IMR-90 (cell line): ENCODE measurements around the gene PKIG. TPM values are rescaled to one million over a fixed set of nuclear protein-coding genes. Genes with fewer than 3 reads are reported as not detected.

Experiments used
- ATAC-seq: fragments of 200-7000 bp; cut with Tn5 transposase; 2 replicates; pipeline ENCODE4 v1.9.1; 2020; ENCODE audit warnings: low read depth, mild to moderate bottlenecking, moderate library complexity
- BruUV-seq: library from RNA; stranded (reverse); fragments of 400-500 nt; replicated peaks from 2 replicates; lab custom pipeline; 2021; lab: Mats Ljungman, UMichigan
- CTCF ChIA-PET: fragments of 300-600 bp; formaldehyde crosslinking; extraction: SDS; loops from one replicate; lab custom pipeline; 2021; ENCODE audit warnings: antibody characterized with exemption; lab: Yijun Ruan, JAX
- POLR2A ChIA-PET: fragments of 300-600 bp; sonication (Branson Sonifier 250); formaldehyde crosslinking; loops from one replicate; lab custom pipeline; 2022; ENCODE audit warnings: antibody characterized with exemption; ENCODE audit not compliant: unreplicated experiment; lab: Charles Lee
- DNase-seq: peaks from one replicate; pipeline ENCODE4 v3.0.0; 2013
- H2AFZ ChIP-seq: replicated peaks from 2 replicates; pipeline ENCODE3; 2013; ENCODE audit warnings: low read length, mild to moderate bottlenecking; ENCODE audit not compliant: poor library complexity
- H2AK5ac ChIP-seq: 2 replicates; pipeline ENCODE4 v1.6.1; 2013; ENCODE audit warnings: low read depth, low read length, inconsistent platforms
- H2AK9ac ChIP-seq: replicated peaks from 2 replicates; pipeline ENCODE3; 2013; ENCODE audit warnings: mild to moderate bottlenecking, low read depth, low read length, moderate library complexity; ENCODE audit not compliant: poor library complexity
- H2BK120ac ChIP-seq: 2 replicates; pipeline ENCODE4 v1.6.1; 2013; ENCODE audit warnings: low read depth, low read length, inconsistent platforms
- H2BK15ac ChIP-seq: 3 replicates; pipeline ENCODE4 v1.6.1; 2013; ENCODE audit warnings: low read depth, low read length, inconsistent platforms
- H2BK20ac ChIP-seq: 2 replicates; pipeline ENCODE4 v1.6.1; 2013; ENCODE audit warnings: low read depth, mild to moderate bottlenecking, inconsistent platforms, low read length, moderate library complexity
- H2BK5ac ChIP-seq: 2 replicates; pipeline ENCODE4 v1.6.1; 2013; ENCODE audit warnings: mild to moderate bottlenecking, low read depth, low read length, inconsistent platforms; ENCODE audit not compliant: poor library complexity, severe bottlenecking
- H3K14ac ChIP-seq: replicated peaks from 2 replicates; pipeline ENCODE4 v1.6.1; 2013; ENCODE audit warnings: low read depth, low read length, inconsistent platforms
- H3K18ac ChIP-seq: 2 replicates; pipeline ENCODE4 v1.6.1; 2013; ENCODE audit warnings: low read depth, low read length, control low read depth
- H3K23ac ChIP-seq: 2 replicates; pipeline ENCODE4 v1.6.1; 2013; ENCODE audit warnings: low read depth, low read length, inconsistent platforms
- H3K27ac ChIP-seq: 2 replicates; pipeline ENCODE4 v1.5.1; 2013; ENCODE audit warnings: mild to moderate bottlenecking, control low read depth, low read length; ENCODE audit not compliant: insufficient read depth
- H3K27me3 ChIP-seq: 2 replicates; pipeline ENCODE4 v1.6.1; 2013; ENCODE audit warnings: low read length; ENCODE audit not compliant: control insufficient read depth, insufficient read depth
- H3K36me3 ChIP-seq: 2 replicates; pipeline ENCODE4 v1.6.1; 2013; ENCODE audit warnings: low read length, mixed read lengths; ENCODE audit not compliant: control insufficient read depth, insufficient read depth
- H3K4ac ChIP-seq: 2 replicates; pipeline ENCODE4 v1.6.1; 2013; ENCODE audit warnings: low read depth, low read length, inconsistent platforms
- H3K4me1 ChIP-seq: 2 replicates; pipeline ENCODE4 v1.6.1; 2013; ENCODE audit warnings: low read length, mixed read lengths; ENCODE audit not compliant: control insufficient read depth, insufficient read depth
- H3K4me2 ChIP-seq: 2 replicates; pipeline ENCODE4 v1.6.1; 2013; ENCODE audit warnings: low read depth, mild to moderate bottlenecking, control low read depth, low read length, moderate library complexity
- H3K4me3 ChIP-seq: 2 replicates; pipeline ENCODE4 v1.5.1; 2013; ENCODE audit warnings: low read depth, mild to moderate bottlenecking, control low read depth, low read length, moderate library complexity; ENCODE audit not compliant: insufficient read depth
- H3K56ac ChIP-seq: 2 replicates; pipeline ENCODE4 v1.6.1; 2013; ENCODE audit warnings: low read length, inconsistent platforms; ENCODE audit not compliant: insufficient read depth; ENCODE audit errors: extremely low read depth
- H3K79me1 ChIP-seq, 2 experiments: 2 replicates each; pipeline ENCODE4 v1.6.1; 2013; ENCODE audit warnings: low read length in 2 of 2, inconsistent platforms in 1 of 2, low read depth in 1 of 2
- H3K9ac ChIP-seq: 2 replicates; pipeline ENCODE4 v1.6.1; 2013; ENCODE audit warnings: low read depth, low read length, control low read depth
- H3K9me1 ChIP-seq: 2 replicates; pipeline ENCODE4 v1.6.1; 2013; ENCODE audit warnings: low read length, inconsistent platforms; ENCODE audit not compliant: insufficient read depth
- H3K9me3 ChIP-seq: 2 replicates; pipeline ENCODE4 v1.6.1; 2013; ENCODE audit warnings: low read length; ENCODE audit not compliant: control insufficient read depth, insufficient read depth
- H4K20me1 ChIP-seq: 2 replicates; pipeline ENCODE4 v1.6.1; 2013; ENCODE audit warnings: low read length, inconsistent platforms; ENCODE audit not compliant: insufficient read depth
- H4K5ac ChIP-seq: 2 replicates; pipeline ENCODE4 v1.6.1; 2013; ENCODE audit warnings: mild to moderate bottlenecking, low read depth, low read length, control low read depth
- H4K8ac ChIP-seq, 2 experiments: 2 replicates each; pipeline ENCODE4 v1.6.1; 2013; ENCODE audit warnings: low read depth in 2 of 2, low read length in 2 of 2, control low read depth in 1 of 2, inconsistent platforms in 1 of 2
- H4K91ac ChIP-seq: 2 replicates; pipeline ENCODE4 v1.6.1; 2013; ENCODE audit warnings: low read depth, low read length, inconsistent platforms; ENCODE audit not compliant: insufficient read depth
- BHLHE40 ChIP-seq: fragments of 150-350 bp; IDR thresholded peaks from 2 replicates; pipeline ENCODE4 v1.6.1; 2016; ENCODE audit warnings: mild to moderate bottlenecking, low read depth, low read length
- CEBPB ChIP-seq: IDR thresholded peaks from 2 replicates; pipeline ENCODE4 v1.6.1; 2012; ENCODE audit warnings: low read depth, low read length, improper control_type of control experiment
- CHD1 ChIP-seq: IDR thresholded peaks from 2 replicates; pipeline ENCODE4 v1.6.1; 2012; ENCODE audit warnings: low read depth, low read length, improper control_type of control experiment
- CTCF ChIP-seq: conservative IDR thresholded peaks from 2 replicates; pipeline ENCODE4 v1.5.1; 2012; ENCODE audit warnings: mild to moderate bottlenecking, low read depth, low read length, improper control_type of control experiment
- ELK1 ChIP-seq: fragments of 150-350 bp; IDR thresholded peaks from 2 replicates; pipeline ENCODE4 v1.6.1; 2016; ENCODE audit warnings: low read depth, mild to moderate bottlenecking, low read length, moderate library complexity, borderline replicate concordance
- FOS ChIP-seq: fragments of 150-350 bp; IDR thresholded peaks from 2 replicates; pipeline ENCODE4 v1.6.1; 2016; ENCODE audit warnings: low read depth, low read length
- MAFK ChIP-seq: IDR thresholded peaks from 2 replicates; pipeline ENCODE4 v1.6.1; 2012; ENCODE audit warnings: low read depth, low read length, improper control_type of control experiment
- MAZ ChIP-seq: IDR thresholded peaks from 2 replicates; pipeline ENCODE4 v1.6.1; 2012; ENCODE audit warnings: low read depth, mild to moderate bottlenecking, low read length, improper control_type of control experiment, moderate library complexity, borderline replicate concordance
- MXI1 ChIP-seq: IDR thresholded peaks from 2 replicates; pipeline ENCODE4 v1.6.1; 2012; ENCODE audit warnings: low read depth, mild to moderate bottlenecking, low read length, moderate library complexity, borderline replicate concordance
- NFE2L2 ChIP-seq: fragments of 150-350 bp; IDR thresholded peaks from 2 replicates; pipeline ENCODE4 v1.6.1; 2016; ENCODE audit warnings: low read depth, mild to moderate bottlenecking, low read length
- POLR2A ChIP-seq: IDR thresholded peaks from 2 replicates; pipeline ENCODE4 v1.6.1; 2012; ENCODE audit warnings: mild to moderate bottlenecking, low read depth, low read length
- RAD21 ChIP-seq: IDR thresholded peaks from 2 replicates; pipeline ENCODE4 v1.6.1; 2012; ENCODE audit warnings: low read length, improper control_type of control experiment
- RCOR1 ChIP-seq: IDR thresholded peaks from 2 replicates; pipeline ENCODE4 v1.6.1; 2012; ENCODE audit warnings: mild to moderate bottlenecking, low read length, improper control_type of control experiment; ENCODE audit not compliant: insufficient replicate concordance
- RFX5 ChIP-seq: IDR thresholded peaks from 2 replicates; pipeline ENCODE4 v1.8.0; 2012; ENCODE audit warnings: low read depth, mild to moderate bottlenecking, low read length, moderate library complexity
- SMC3 ChIP-seq: fragments of 150-350 bp; IDR thresholded peaks from 2 replicates; pipeline ENCODE4 v1.6.1; 2016; ENCODE audit warnings: low read depth, mild to moderate bottlenecking, antibody characterized with exemption, low read length, moderate library complexity
- USF2 ChIP-seq: fragments of 150-350 bp; IDR thresholded peaks from 2 replicates; pipeline ENCODE4 v1.6.1; 2017; ENCODE audit warnings: mild to moderate bottlenecking, antibody characterized with exemption, low read length, low read depth
- whole genome bisulfite sequencing, 2 experiments: methylation state at CpG; one replicate each; pipeline versions ENCODE4 v1.1.5 to v1.1.7; 2013; ENCODE audit warnings: missing lambda C conversion rate in 2 of 2; ENCODE audit not compliant: insufficient read length in 1 of 2; ENCODE audit errors: extremely low coverage in 2 of 2; 5-methylcytosine and 5-hydroxymethylcytosine counted together
- dilution Hi-C: fragments of 300-500 bp; cut with HindIII; formaldehyde crosslinking; loops from one replicate; pipeline ENCODE4 v1.14.3; 2018; ENCODE audit warnings: low sequenced_read_pairs; ENCODE audit not compliant: unreplicated experiment
- in situ Hi-C: fragments of 300-500 bp; cut with MboI; formaldehyde crosslinking; loops from 3 replicates; pipeline ENCODE4 v1.14.3; 2019; ENCODE audit warnings: low sequenced_read_pairs, inconsistent platforms, mixed read lengths
- intact Hi-C: fragments of 100-400 bp; cut with micrococcal nuclease; formaldehyde crosslinking; loops from 2 replicates; pipeline ENCODE4 v1.10.0; 2022
- polyA plus RNA-seq, 3 experiments: library from polyadenylated mRNA; depleted of rRNA; stranded (reverse); fragments of >200 nt; gene quantifications; 2 replicates each; pipeline ENCODE4 v1.2.3, GENCODE V29; 2012; ENCODE audit warnings: low replicate concordance in 1 of 3
- total RNA-seq: library from RNA; depleted of rRNA; stranded (reverse); fragments of >200 nt; gene quantifications from 2 replicates; pipeline ENCODE4 v1.2.3, GENCODE V29; 2012

PKIG gene
- total and polyA plus RNA-seq, 2 of the 4 experiments (the other 2 are of a cell fraction): 78.3 to 89.6 TPM

GRCh38 chr20:44649976-44650375 lies 67.6 kb downstream of the PKIG start:
- H3K4me1 ChIP-seq: peaks cover 9% of the 10 kb centered on the region
- H2BK120ac ChIP-seq: no peak overlapping the region
- peaks cover 3% of the 10 kb centered on the region; the same call in 1 of the 2 replicates for H3K9me3 ChIP-seq
- no peak overlapping the region for H4K91ac ChIP-seq
- no peak overlapping the region for H3K23ac ChIP-seq
- no peak overlapping the region for H3K27ac ChIP-seq
- H2AFZ ChIP-seq: no peak overlapping the region
- intact Hi-C loops (no loop called here), in situ Hi-C loops (no loop called here), dilution Hi-C loops (no loop called here)
- no peak overlapping the region for H4K5ac ChIP-seq
- POLR2A ChIA-PET: no interaction called here
- no peaks in the 10 kb centered on the region for H3K36me3 ChIP-seq
- ATAC-seq: no peak
- H2AK9ac ChIP-seq: no peak overlapping the region
- peaks cover 4% of the 10 kb centered on the region; the same call in 1 of the 2 replicates for H3K9me1 ChIP-seq
- H3K18ac ChIP-seq: no peak overlapping the region
- no peak overlapping the region for H4K8ac ChIP-seq
- no peak overlapping the region for H3K9ac ChIP-seq
- no peak overlapping the region for H3K4me3 ChIP-seq
- no peak for DNase-seq
- no peak overlapping the region for H3K4ac ChIP-seq
- no peak overlapping the region for H2BK20ac ChIP-seq
- 69% methylated on average over 2 of the region's 6 CpGs; no CpG with 5 or more reads in 1 of the 2 experiments for WGBS, 2 experiments
- H3K4me2 ChIP-seq: no peak overlapping the region
- H3K27me3 ChIP-seq: peaks cover 15% of the 10 kb centered on the region
- CTCF ChIA-PET: interaction anchor here (0.6 kb wide), 1 partner anchor 12 kb away, joined by 3 read pairs; no protein-coding TSS in a partner anchor
- no peaks in the 10 kb centered on the region for H4K20me1 ChIP-seq
- H2BK15ac ChIP-seq: no peak overlapping the region
- no peak overlapping the region for H3K56ac ChIP-seq
- H3K14ac ChIP-seq: no peak overlapping the region
- TF ChIP-seq CHD1 (no peak), CEBPB (no peak), USF2 (no peak), RCOR1 (no peak), MAFK (no peak), BHLHE40 (no peak), MXI1 (no peak), ELK1 (no peak), SMC3 (no peak), MAZ (no peak), RAD21 (no peak), POLR2A (no peak), CTCF (no peak), RFX5 (no peak), NFE2L2 (no peak), FOS (no peak)
- no peak overlapping the region for H2AK5ac ChIP-seq
- no peak overlapping the region for H2BK5ac ChIP-seq
- BruUV-seq: no TSS peak
- H3K79me1 ChIP-seq: peaks cover 3 to 9% of the 10 kb centered on the region in 2 experiments; a peak in 2 of 4 replicates
